Endodermal cell (in vitro differentiated cells): ENCODE results near the gene PRUNE1. TPM values are rescaled to one million over a fixed set of nuclear protein-coding genes. Genes with fewer than 3 reads are reported as not detected.

Experiments used
- DNase-seq: peaks from one replicate; pipeline ENCODE4 v3.0.0-alpha.2; 2017
- H3K27ac ChIP-seq: 2 replicates; pipeline ENCODE4 v1.5.1; 2013; ENCODE audit warnings: mild to moderate bottlenecking, low read depth, low read length, moderate library complexity
- H3K27me3 ChIP-seq: 2 replicates; pipeline ENCODE4 v1.6.1; 2013; ENCODE audit warnings: mild to moderate bottlenecking, low read length, moderate library complexity; ENCODE audit not compliant: insufficient read depth, control insufficient read depth, poor library complexity, severe bottlenecking
- H3K36me3 ChIP-seq: 2 replicates; pipeline ENCODE4 v1.7.0; 2013; ENCODE audit warnings: mild to moderate bottlenecking, low read length, moderate library complexity; ENCODE audit not compliant: control insufficient read depth, insufficient read depth
- H3K4me1 ChIP-seq: one replicate; pipeline ENCODE4 v1.7.0; 2013; ENCODE audit warnings: low read length; ENCODE audit not compliant: control insufficient read depth, insufficient read depth
- H3K4me3 ChIP-seq: 2 replicates; pipeline ENCODE4 v1.5.1; 2013; ENCODE audit warnings: mild to moderate bottlenecking, low read length, moderate library complexity
- H3K9ac ChIP-seq: 2 replicates; pipeline ENCODE4 v1.6.1; 2013; ENCODE audit warnings: mild to moderate bottlenecking, low read length, moderate library complexity; ENCODE audit not compliant: poor library complexity, severe bottlenecking; ENCODE audit errors: extremely low read depth
- H3K9me3 ChIP-seq: 2 replicates; pipeline ENCODE4 v1.6.1; 2013; ENCODE audit warnings: mild to moderate bottlenecking, low read length, moderate library complexity; ENCODE audit not compliant: control insufficient read depth
- H3K27ac Mint-ChIP-seq: 2 replicates; pipeline ENCODE4 v1.8.0; 2020; ENCODE audit warnings: mixed read lengths
- H3K27me3 Mint-ChIP-seq: 2 replicates; pipeline ENCODE4 v1.8.0; 2021; ENCODE audit warnings: mild to moderate bottlenecking, mixed read lengths; ENCODE audit not compliant: insufficient read depth
- H3K36me3 Mint-ChIP-seq: 2 replicates; pipeline ENCODE4 v1.8.0; 2020; ENCODE audit warnings: low read depth, mixed read lengths
- H3K4me1 Mint-ChIP-seq: 2 replicates; pipeline ENCODE4 v1.8.0; 2020; ENCODE audit warnings: mixed read lengths
- H3K4me3 Mint-ChIP-seq: 2 replicates; pipeline ENCODE4 v1.8.0; 2020; ENCODE audit warnings: mild to moderate bottlenecking, moderate library complexity, mixed read lengths
- H3K9me3 Mint-ChIP-seq: 2 replicates; pipeline ENCODE4 v1.8.0; 2020; ENCODE audit warnings: mild to moderate bottlenecking, mixed read lengths
- CTCF ChIP-seq: fragments of 200-600 bp; sonication (generic); conservative IDR thresholded peaks from 2 replicates; pipeline ENCODE4 v1.5.0; 2021; ENCODE audit warnings: antibody characterized with exemption, mild to moderate bottlenecking
- WGBS, 2 experiments: methylation state at CpG; one replicate each; pipeline versions ENCODE4 v1.1.5 to v1.1.7; 2013; ENCODE audit warnings: missing lambda C conversion rate in 2 of 2, mixed read lengths in 1 of 2; ENCODE audit not compliant: insufficient coverage in 1 of 2, insufficient read length in 1 of 2; 5-methylcytosine and 5-hydroxymethylcytosine counted together
- total RNA-seq, 2 donors: library from RNA; stranded (reverse); fragmentation: NEBNext Ultra II Directional in 1 of 2; extraction: Animal tissue kit (Norgen Biotek cat#: 25700) in 1 of 2; gene quantifications; 2 replicates in 1 of 2; 3 replicates in 1 of 2; pipeline ENCODE4 v1.2.1, GENCODE V29; 2021

Gene PRUNE1
- total RNA-seq, 2 donors from 2014 or later = 23.8 to 29.3 TPM

GRCh38 chr1:151024540-151025146 is 16.4 kb downstream of the PRUNE1 start:
- 35 to 55% methylated on average over 2 to 6 of the region's 6 CpGs for WGBS, 2 experiments

GRCh38 chr1:151026460-151026859 is 18.2 kb downstream of the PRUNE1 start:
- Mint-ChIP-seq H3K27me3 (no peaks in the 10 kb centered on the region), H3K4me1 (peaks cover 2% of the 10 kb centered on the region), H3K36me3 (peaks cover 48% of the 10 kb centered on the region), H3K9me3 (no peaks in the 10 kb centered on the region), H3K4me3 (no peak overlapping the region), H3K27ac (no peak overlapping the region)
- H3K27me3 ChIP-seq = no peaks in the 10 kb centered on the region
- no peak for DNase-seq
- no peak overlapping the region for H3K27ac ChIP-seq
- H3K4me1 ChIP-seq = no peaks in the 10 kb centered on the region
- no peaks in the 10 kb centered on the region for H3K9me3 ChIP-seq
- TF ChIP-seq CTCF = no peak
- no peak overlapping the region for H3K9ac ChIP-seq
- no peak overlapping the region for H3K4me3 ChIP-seq
- peaks cover 21% of the 10 kb centered on the region for H3K36me3 ChIP-seq

More at GRCh38 chr1:151024540-151025146, 16.4 kb downstream of the PRUNE1 start:
- H3K9me3 ChIP-seq = no peaks in the 10 kb centered on the region
- H3K36me3 ChIP-seq = peaks cover 26% of the 10 kb centered on the region
- peak; percentile 91 for TF ChIP-seq CTCF
- Mint-ChIP-seq H3K27ac (peak overlapping the region; percentile 82), H3K4me1 (peaks cover 2% of the 10 kb centered on the region), H3K36me3 (peaks cover 44% of the 10 kb centered on the region), H3K27me3 (no peaks in the 10 kb centered on the region), H3K9me3 (no peaks in the 10 kb centered on the region), H3K4me3 (no peak overlapping the region)
- H3K27me3 ChIP-seq = no peaks in the 10 kb centered on the region
- DNase-seq = peak; percentile 98
- no peak overlapping the region for H3K4me3 ChIP-seq
- H3K9ac ChIP-seq = no peak overlapping the region
- no peaks in the 10 kb centered on the region for H3K4me1 ChIP-seq
- H3K27ac ChIP-seq = no peak overlapping the region

- H3K27me3 Mint-ChIP-seq = no peaks in the 10 kb centered on the region
These were observed 23.9 kb downstream of the PRUNE1 start for GRCh38 chr1:151032164-151032563.

More at GRCh38 chr1:151032164-151032563, 23.9 kb downstream of the PRUNE1 start:
- no peak overlapping the region for H3K27ac ChIP-seq
- 96 to 100% methylated on average over 5 to 8 of the region's 8 CpGs for WGBS, 2 experiments
- no peaks in the 10 kb centered on the region for H3K27me3 ChIP-seq
- no peak overlapping the region for H3K4me3 ChIP-seq
- no peak overlapping the region for H3K27ac Mint-ChIP-seq
- no peaks in the 10 kb centered on the region for H3K9me3 ChIP-seq
- no peak overlapping the region for H3K9ac ChIP-seq
- H3K36me3 ChIP-seq = peaks cover 15% of the 10 kb centered on the region
- no peak for DNase-seq
- no peak for TF ChIP-seq CTCF
- H3K9me3 Mint-ChIP-seq = no peaks in the 10 kb centered on the region
- H3K4me3 Mint-ChIP-seq = no peak overlapping the region
- H3K4me1 ChIP-seq = no peaks in the 10 kb centered on the region
- peaks cover 48% of the 10 kb centered on the region for H3K36me3 Mint-ChIP-seq
- no peaks in the 10 kb centered on the region for H3K4me1 Mint-ChIP-seq
